HCT116 (cell line): Measurements from ENCODE around the gene OCA2. TPM values are rescaled to one million over a fixed set of nuclear protein-coding genes. Genes with fewer than 3 reads are reported as not detected.

ENCODE experiments used
- ATAC-seq: fragments of 200-7000 bp; cut with Tn5 transposase; 2 replicates; pipeline ENCODE4 v1.9.1; 2020; ENCODE audit warnings: mild to moderate bottlenecking, moderate library complexity
- BruUV-seq: library from RNA; stranded (reverse); fragments of 400-500 nt; replicated peaks from 2 replicates; lab custom pipeline; 2021; lab: Mats Ljungman, UMichigan
- CTCF ChIA-PET: fragments of 300-600 bp; sonication (Branson Sonifier 250); formaldehyde crosslinking; loops from one replicate; lab custom pipeline; 2021; ENCODE audit warnings: antibody characterized with exemption; lab: Charles Lee
- POLR2A ChIA-PET: fragments of 300-600, 350-600 bp; sonication (Branson Sonifier 250); formaldehyde crosslinking; loops from one replicate; lab custom pipeline; 2021; ENCODE audit warnings: antibody characterized with exemption; lab: Charles Lee
- RAD21 ChIA-PET, 2 experiments: fragments of 300-600 bp; sonication (Branson Sonifier 250); formaldehyde crosslinking; loops; one replicate each; lab custom pipeline; 2023; ENCODE audit warnings: low total read pairs in 2 of 2; ENCODE audit not compliant: uncharacterized antibody in 2 of 2, unreplicated experiment in 2 of 2, low non-redundant PET in 1 of 2; lab: Charles Lee
- DNase-seq: peaks from one replicate; pipeline ENCODE4 v3.0.0-alpha.2; 2010; ENCODE audit warnings: low read depth, low spot score
- H2AFZ ChIP-seq: fragments of 200-600 bp; shearing (Covaris generic), sonication (generic); 2 replicates; pipeline ENCODE4 v1.6.1; 2017; ENCODE audit warnings: low read depth, mixed run types, mixed read lengths, antibody characterized with exemption, low read length; ENCODE audit not compliant: poor library complexity, severe bottlenecking
- H3K27ac ChIP-seq: 2 replicates; pipeline ENCODE4 v1.5.1; 2012; ENCODE audit warnings: low read depth, low read length
- H3K27me3 ChIP-seq: fragments of 200-600 bp; sonication (generic); 2 replicates; pipeline ENCODE4 v1.6.1; 2016; ENCODE audit warnings: mixed run types, low read length, mixed read lengths; ENCODE audit not compliant: insufficient read depth
- H3K36me3 ChIP-seq, 2 experiments: fragments of 200-500 bp in 1 of 2; fragments of 200-600 bp in 1 of 2; sonication (Bioruptor generic) in 1 of 2; sonication (generic) in 1 of 2; 2 replicates each; pipeline versions ENCODE4 v1.5.1 to v1.6.1; 2014 to 2016; ENCODE audit warnings: low read length in 2 of 2, inconsistent platforms in 1 of 2, mixed read lengths in 1 of 2, mixed run types in 1 of 2; ENCODE audit not compliant: insufficient read depth in 2 of 2, control insufficient read depth in 1 of 2
- H3K4me1 ChIP-seq, 2 experiments: fragments of 200-600 bp in 1 of 2; sonication (generic) in 1 of 2; 2 replicates each; pipeline versions ENCODE4 v1.5.1 to v1.6.1; 2012 to 2017; ENCODE audit warnings: low read length in 2 of 2, inconsistent platforms in 1 of 2, mild to moderate bottlenecking in 1 of 2, mixed read lengths in 1 of 2, mixed run types in 1 of 2, moderate library complexity in 1 of 2; ENCODE audit not compliant: insufficient read depth in 2 of 2, control insufficient read depth in 1 of 2
- H3K4me2 ChIP-seq: fragments of 200-600 bp; sonication (generic); 2 replicates; pipeline ENCODE4 v1.6.1; 2017; ENCODE audit warnings: mixed run types, low read length, mixed read lengths
- H3K4me3 ChIP-seq, 2 experiments: fragments of 200-600 bp in 1 of 2; sonication (generic) in 1 of 2; replicated peaks in 1 of 2; 2 replicates each; pipeline ENCODE4 v1.5.1; 2011 to 2016; ENCODE audit warnings: low read length in 2 of 2, control low read depth in 1 of 2, low read depth in 1 of 2, mild to moderate bottlenecking in 1 of 2, mixed read lengths in 1 of 2, mixed run types in 1 of 2
- H3K79me2 ChIP-seq: fragments of 200-600 bp; sonication (generic); 2 replicates; pipeline ENCODE4 v1.6.1; 2017; ENCODE audit warnings: mild to moderate bottlenecking, mixed run types, low read length, moderate library complexity, mixed read lengths; ENCODE audit not compliant: insufficient read depth
- H3K9ac ChIP-seq: fragments of 200-600 bp; sonication (generic); 2 replicates; pipeline ENCODE4 v1.6.1; 2016; ENCODE audit warnings: low read length, mixed read lengths
- H3K9me2 ChIP-seq: fragments of 200-600 bp; sonication (generic), shearing (Covaris generic); 2 replicates; pipeline ENCODE4 v1.6.1; 2017; ENCODE audit warnings: mixed run types, mild to moderate bottlenecking, moderate library complexity; ENCODE audit not compliant: insufficient read depth
- H3K9me3 ChIP-seq, 2 experiments: fragments of 200-500 bp in 1 of 2; fragments of 200-600 bp in 1 of 2; sonication (Bioruptor generic) in 1 of 2; sonication (generic) in 1 of 2; 2 replicates each; pipeline ENCODE4 v1.6.1; 2014 to 2017; ENCODE audit warnings: low read length in 2 of 2, mixed read lengths in 2 of 2, inconsistent platforms in 1 of 2, low read depth in 1 of 2, mild to moderate bottlenecking in 1 of 2, mixed run types in 1 of 2, moderate library complexity in 1 of 2; ENCODE audit not compliant: control insufficient read depth in 1 of 2, insufficient read depth in 1 of 2
- H4K20me1 ChIP-seq: fragments of 200-600 bp; sonication (generic), shearing (Covaris generic); 2 replicates; pipeline ENCODE4 v1.6.1; 2017; ENCODE audit warnings: mixed run types, mild to moderate bottlenecking, moderate library complexity; ENCODE audit not compliant: insufficient read depth
- ATF3 ChIP-seq: IDR thresholded peaks from 2 replicates; pipeline ENCODE4 v1.6.1; 2012
- CEBPB ChIP-seq: IDR thresholded peaks from 2 replicates; pipeline ENCODE4 v1.6.1; 2012; ENCODE audit warnings: low read depth
- CTCF ChIP-seq, 3 experiments: fragments of 200-600 bp in 1 of 3; sonication (generic) in 1 of 3; IDR thresholded peaks in 2 of 3; conservative IDR thresholded peaks in 1 of 3; 2 replicates each; pipeline ENCODE4 v1.5.1; 2012 to 2017; ENCODE audit warnings: low read depth in 2 of 3, low read length in 2 of 3, antibody characterized with exemption in 1 of 3, borderline replicate concordance in 1 of 3, control low read depth in 1 of 3, mild to moderate bottlenecking in 1 of 3, mixed read lengths in 1 of 3, mixed run types in 1 of 3, moderate library complexity in 1 of 3; ENCODE audit not compliant: insufficient read depth in 1 of 3
- EGR1 ChIP-seq: IDR thresholded peaks from 2 replicates; pipeline ENCODE4 v1.6.1; 2012; ENCODE audit warnings: low read depth
- EZH2 ChIP-seq: fragments of 200-600 bp; sonication (generic); IDR thresholded peaks from 2 replicates; pipeline ENCODE4 v1.6.1; 2017; ENCODE audit warnings: antibody characterized with exemption, mixed run types
- FOSL1 ChIP-seq: IDR thresholded peaks from 2 replicates; pipeline ENCODE4 v1.6.1; 2012; ENCODE audit warnings: low read depth
- POLR2A ChIP-seq: IDR thresholded peaks from 2 replicates; pipeline ENCODE4 v1.7.0; 2011; ENCODE audit warnings: borderline replicate concordance; ENCODE audit not compliant: insufficient read depth, insufficient read length; ENCODE audit errors: extremely low read depth
- SRF ChIP-seq: IDR thresholded peaks from 2 replicates; pipeline ENCODE4 v1.6.1; 2012; ENCODE audit warnings: low read depth
- TCF7L2 ChIP-seq: IDR thresholded peaks from 2 replicates; pipeline ENCODE4 v1.7.0; 2011; ENCODE audit warnings: borderline replicate concordance, inconsistent platforms; ENCODE audit not compliant: insufficient read depth, insufficient read length; ENCODE audit errors: extremely low read depth
- YY1 ChIP-seq: IDR thresholded peaks from 2 replicates; pipeline ENCODE4 v1.6.1; 2011; ENCODE audit warnings: low read length, low read depth, moderate library complexity, mild to moderate bottlenecking; ENCODE audit not compliant: insufficient replicate concordance; ENCODE audit errors: extremely low read depth
- ZFX ChIP-seq: fragments of 450-650 bp; IDR thresholded peaks from 2 replicates; pipeline ENCODE4 v1.6.1; 2017
- ZNF274 ChIP-seq: fragments of 200-500 bp; sonication (Bioruptor generic); IDR thresholded peaks from 2 replicates; pipeline ENCODE4 v1.6.1; 2014; ENCODE audit warnings: mild to moderate bottlenecking, low read depth, low read length, inconsistent platforms
- intact Hi-C: fragments of 100-400 bp; cut with micrococcal nuclease; formaldehyde crosslinking; loops from 2 replicates; pipeline ENCODE4 v1.10.0; 2022
- total RNA-seq: library from RNA; stranded (reverse); gene quantifications from one replicate; pipeline ENCODE4 v1.2.1, GENCODE V29; 2021; ENCODE audit not compliant: unreplicated experiment
- TF ChIP-seq, protein P1 (sequence below): IDR thresholded peaks from 2 replicates; pipeline ENCODE4 v1.6.1; 2012

Gene OCA2
- total RNA-seq, 1 experiment from 2014 or later = not detected

DNA sequence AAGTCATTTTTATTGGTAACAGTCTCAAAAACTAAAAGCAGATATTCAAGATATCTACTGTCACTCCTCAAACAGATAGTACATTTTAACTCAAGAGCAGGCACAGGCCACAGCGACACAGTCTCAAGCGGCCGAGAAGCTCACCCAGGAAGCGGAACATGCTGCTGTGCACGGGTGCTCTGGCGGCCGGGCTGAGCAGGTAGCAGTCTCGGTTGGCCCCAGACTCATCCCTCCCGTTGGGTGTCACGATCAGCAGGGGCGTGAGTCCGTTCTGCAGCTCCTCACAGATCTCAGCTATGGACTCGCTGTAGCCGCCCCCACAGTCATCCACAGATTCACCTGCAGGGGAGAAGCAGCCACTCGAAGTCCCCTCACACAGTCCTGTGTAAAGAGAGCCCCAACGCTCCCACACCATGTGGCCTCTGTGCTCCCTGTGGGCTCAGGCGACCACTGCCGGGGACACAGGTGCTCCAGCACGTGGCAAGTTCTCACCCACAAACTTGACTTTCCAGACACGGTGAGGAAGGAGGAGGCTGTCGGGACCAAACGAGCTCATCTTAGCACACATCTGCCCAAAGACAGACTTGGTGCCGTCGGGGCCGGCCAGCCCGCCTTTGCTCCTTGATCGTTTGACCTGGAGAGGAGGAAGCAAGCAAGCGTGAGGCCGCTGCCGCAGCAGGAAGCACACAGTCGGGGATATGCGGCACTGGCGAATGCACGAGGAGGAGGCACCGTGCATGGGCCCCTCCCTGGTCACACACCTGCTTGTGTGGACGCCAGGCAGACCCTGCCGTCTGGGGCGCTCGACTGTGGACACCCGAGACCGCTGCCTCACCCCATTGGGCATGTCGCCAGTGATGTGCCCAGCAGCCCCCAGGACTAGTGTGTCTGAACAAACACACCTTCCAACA is 17.7 kb upstream of the OCA2 start:
- RAD21 ChIA-PET = no interaction called here
- no peak for ATAC-seq
- H3K36me3 ChIP-seq = peaks cover 6 to 20% of the 10 kb centered on the region in 2 experiments; a peak in 3 of 4 replicates

More for the DNA sequence above, 17.7 kb upstream of the OCA2 start:
- ChIA-PET CTCF (interaction anchor here (3.2 kb wide), 1 partner anchor 10 kb away, joined by 8 read pairs; no protein-coding TSS in a partner anchor), POLR2A (no interaction called here)
- intact Hi-C loops = no loop called here
- TF ChIP-seq TCF7L2 = no peak
- TF ChIP-seq ATF3 = no peak
- TF ChIP-seq ZNF274 = no peak
- TF ChIP-seq SRF = no peak
- no peak for TF ChIP-seq ZFX
- no peak for TF ChIP-seq YY1
- no peak for TF ChIP-seq CEBPB
- TF ChIP-seq CTCF (IDR thresholded peaks at IDR 0.05 in 2 of 3, conservative IDR thresholded peaks at IDR 0.05 in 1 of 3; ENCODE audit: borderline replicate concordance in 1 of 3, insufficient read depth in 1 of 3, low read depth in 2 of 3, low read length in 2 of 3) = no peak
- TF ChIP-seq FOSL1 = no peak
- TF ChIP-seq EZH2 = no peak
- TF ChIP-seq, protein P1, sequence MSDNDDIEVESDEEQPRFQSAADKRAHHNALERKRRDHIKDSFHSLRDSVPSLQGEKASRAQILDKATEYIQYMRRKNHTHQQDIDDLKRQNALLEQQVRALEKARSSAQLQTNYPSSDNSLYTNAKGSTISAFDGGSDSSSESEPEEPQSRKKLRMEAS = no peak
- TF ChIP-seq POLR2A = no peak
- TF ChIP-seq EGR1 = no peak
- no peak overlapping the region for H3K9ac ChIP-seq
- H2AFZ ChIP-seq = no peak overlapping the region
- no peak overlapping the region for H3K4me2 ChIP-seq
- no peak overlapping the region for H3K4me3 ChIP-seq
- BruUV-seq = no TSS peak
- H3K27ac ChIP-seq = no peak overlapping the region
- no peaks in the 10 kb centered on the region for H3K9me3 ChIP-seq
- H3K9me2 ChIP-seq = no peaks in the 10 kb centered on the region
- H3K4me1 ChIP-seq = no peaks in the 10 kb centered on the region
- no peaks in the 10 kb centered on the region for H3K79me2 ChIP-seq
- H4K20me1 ChIP-seq = no peaks in the 10 kb centered on the region
- H3K27me3 ChIP-seq = no peaks in the 10 kb centered on the region
- DNase-seq = no peak
